ENCODE results near the gene RAF1.

DNA sequence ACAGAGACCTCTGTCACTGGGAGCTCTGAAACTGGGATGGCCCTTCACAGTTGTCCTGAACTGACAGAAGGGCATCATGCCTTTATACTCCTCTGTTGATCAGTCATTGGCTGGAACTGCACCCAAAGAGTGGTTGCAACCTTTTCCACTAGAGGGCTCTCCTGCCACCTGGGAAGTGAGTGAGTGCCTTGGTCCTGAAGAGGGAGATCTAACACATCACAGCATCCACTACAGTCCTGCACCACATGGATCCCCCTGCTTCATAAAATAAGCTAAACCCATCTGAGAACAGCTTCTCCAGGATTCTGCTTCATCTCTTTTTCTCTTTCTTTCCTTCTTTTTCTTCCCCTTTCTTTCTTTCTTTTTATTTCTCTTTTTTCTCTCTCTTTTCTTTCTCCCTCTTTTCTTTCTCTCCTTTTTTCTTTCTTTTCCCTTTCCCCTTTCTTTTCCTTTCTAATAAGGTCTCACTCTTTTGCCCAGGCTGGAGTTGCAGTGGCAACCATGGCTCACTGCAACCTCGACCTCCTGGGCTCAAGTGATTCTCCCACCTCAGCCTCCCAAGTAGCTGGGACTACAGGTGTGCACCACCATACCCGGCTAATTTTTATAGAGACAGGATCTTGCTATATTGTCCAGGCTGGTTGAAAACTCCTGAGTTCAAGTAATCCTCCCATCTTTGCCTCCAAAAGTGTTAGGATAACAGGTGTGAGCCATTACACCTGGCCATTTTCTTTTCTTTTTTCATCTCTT, 42.8 kb upstream of the RAF1 start:
- TF ChIP-seq POLR2A (IDR thresholded peaks at IDR 0.05) (no peak), CTCF (IDR thresholded peaks at IDR 0.05 in 8 of 11, conservative IDR thresholded peaks at IDR 0.05 in 3 of 11) (peak; percentile 44 to 87 (median 59)), POLR2AphosphoS5 (IDR thresholded peaks at IDR 0.05) (peak in 1 of 3 donors; percentile 51)

Measured in spleen (tissue), 7 donors.